GM12891 (cell line): ENCODE results near the gene HIF3A.

Experiments used
- POLR2A ChIP-seq: IDR thresholded peaks from 2 replicates; pipeline ENCODE4 v1.6.1; 2011; ENCODE audit warnings: low read depth, low read length, control low read depth
- POLR2AphosphoS5 ChIP-seq: IDR thresholded peaks from 2 replicates; pipeline ENCODE4 v1.6.1; 2011; ENCODE audit warnings: low read depth, low read length, control low read depth
- POU2F2 ChIP-seq: IDR thresholded peaks from 2 replicates; pipeline ENCODE4 v1.6.1; 2011; ENCODE audit warnings: low read depth, mild to moderate bottlenecking, control low read depth, low read length, moderate library complexity
- SPI1 ChIP-seq: IDR thresholded peaks from 2 replicates; pipeline ENCODE4 v1.6.1; 2011; ENCODE audit warnings: low read depth, low read length, control low read depth
- TAF1 ChIP-seq: IDR thresholded peaks from 2 replicates; pipeline ENCODE4 v1.6.1; 2011; ENCODE audit warnings: low read depth, low read length, control low read depth

DNA sequence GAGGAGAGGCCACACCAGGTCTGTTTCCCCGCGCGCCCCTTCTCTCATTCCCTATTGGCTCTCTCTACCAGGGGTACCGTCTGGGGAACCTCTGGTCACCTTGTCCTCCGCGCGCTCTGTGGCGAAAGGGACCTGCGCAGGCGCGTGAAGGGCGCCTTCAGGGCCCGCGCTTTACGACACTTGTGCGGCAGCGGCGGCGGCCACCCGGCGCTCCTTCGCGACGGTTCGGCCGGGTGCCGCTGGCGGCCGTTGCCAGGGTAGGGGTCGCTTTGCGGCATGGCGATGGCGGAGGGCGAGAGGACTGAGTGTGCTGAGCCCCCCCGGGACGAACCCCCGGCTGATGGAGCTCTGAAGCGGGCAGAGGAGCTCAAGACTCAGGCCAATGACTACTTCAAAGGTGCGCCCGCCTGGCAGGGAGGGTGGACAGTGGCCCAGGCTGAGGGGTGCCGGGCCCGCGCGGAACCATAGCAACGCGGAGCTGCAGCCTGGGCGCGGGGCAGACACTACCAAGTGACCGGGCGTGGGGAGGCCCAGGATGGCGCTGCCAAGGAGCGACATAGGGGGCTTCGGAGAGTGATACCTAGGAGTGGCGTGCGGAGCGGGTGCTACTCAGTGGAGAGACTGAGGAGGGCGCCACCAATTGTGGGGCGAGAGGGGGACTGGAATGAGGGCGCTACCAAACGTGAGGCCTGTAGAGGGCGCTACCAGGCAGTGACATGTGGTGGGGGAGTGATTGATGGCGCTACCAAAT lies 50.2 kb downstream of the HIF3A start, which contains the start of gene PPP5C:
- TF ChIP-seq TAF1 = peak; percentile 73
- TF ChIP-seq POLR2A = peak; percentile 64
- no peak for TF ChIP-seq SPI1
- 0 out of 2 replicates have a peak, but pooled peaks have one; percentile 28 for TF ChIP-seq POLR2AphosphoS5
- TF ChIP-seq POU2F2 = peak; percentile 55; the same call in 1 of the 2 replicates
